Esophagus squamous epithelium (tissue), 5 donors: Measurements from ENCODE around the gene BBLN. TPM values are rescaled to one million over a fixed set of nuclear protein-coding genes. Genes with fewer than 3 reads are reported as not detected.
A peak's percentile ranks its signal among the peaks of the same experiment; 100 is the strongest.

Experiments used
- DNase-seq: peaks from one replicate; lab custom pipeline; 2025; lab: John Stamatoyannopoulos, UW
- H3K27ac ChIP-seq, 4 donors: fragments of 200-600 bp; sonication (generic); one replicate each; pipeline ENCODE4 v1.5.1; 2016 to 2019; ENCODE audit warnings: mild to moderate bottlenecking in 1 of 4
- H3K27me3 ChIP-seq, 4 donors: fragments of 200-600 bp; sonication (generic); 1 replicate in 3 of 4; 2 replicates in 1 of 4; pipeline versions ENCODE4 v1.5.1 to v1.6.0; 2017 to 2021; ENCODE audit warnings: antibody characterized with exemption in 1 of 4
- H3K36me3 ChIP-seq, 3 donors: fragments of 200-600 bp; sonication (generic); one replicate each; pipeline ENCODE4 v1.5.1; 2016 to 2019
- H3K4me1 ChIP-seq, 3 donors: fragments of 200-600 bp; sonication (generic); one replicate each; pipeline ENCODE4 v1.5.1; 2017 to 2019
- H3K4me3 ChIP-seq, 4 donors: fragments of 200-600 bp; sonication (generic); 1 replicate in 3 of 4; 2 replicates in 1 of 4; pipeline ENCODE4 v1.5.1; 2016 to 2019; ENCODE audit warnings: mild to moderate bottlenecking in 2 of 4, moderate library complexity in 1 of 4
- H3K9me3 ChIP-seq, 3 donors: fragments of 200-600 bp; sonication (generic); one replicate each; pipeline ENCODE4 v1.5.1; 2016 to 2019
- CTCF ChIP-seq, 6 experiments: fragments of 450-650 bp in 4 of 6; fragments of 200-600 bp in 2 of 6; sonication (generic) in 2 of 6; IDR thresholded peaks; one replicate each; pipeline ENCODE4 v1.5.1; 2016 to 2019; ENCODE audit warnings: antibody characterized with exemption in 6 of 6, mild to moderate bottlenecking in 4 of 6, moderate library complexity in 4 of 6
- POLR2A ChIP-seq, 4 donors: fragments of 450-650 bp; IDR thresholded peaks; one replicate each; pipeline ENCODE4 v1.6.1; 2017; ENCODE audit warnings: antibody characterized with exemption in 4 of 4, mild to moderate bottlenecking in 4 of 4, moderate library complexity in 3 of 4
- WGBS, 2 donors: methylation state at CpG; one replicate each; pipeline ENCODE4 v1.1.5; 2018; 5-methylcytosine and 5-hydroxymethylcytosine counted together
- intact Hi-C: fragments of 100-400 bp; cut with DNase I; formaldehyde crosslinking; loops from one replicate; pipeline ENCODE4 v1.15.0; 2022
- total RNA-seq, 4 donors: library from RNA; depleted of rRNA; stranded (reverse); fragments of >200 nt; gene quantifications; one replicate each; pipeline ENCODE4 v1.1.0, GENCODE V29; 2016
- donor health status: DM: yes; HTN: yes; CAD: no.

BBLN gene
- total RNA-seq, 4 donors from 2014 or later: 124 to 214 (median 162) TPM

- Histone ChIP-seq H3K36me3 (no peaks in the 10 kb centered on the region), H3K9me3 (no peaks in the 10 kb centered on the region), H3K4me3 (no peak overlapping the region), H3K4me1 (peaks cover 18 to 44% (median 26%) of the 10 kb centered on the region in 3 donors), H3K27me3 (no peaks in the 10 kb centered on the region), H3K27ac (no peak overlapping the region)
- intact Hi-C loops: no loop called here
- WGBS, 2 donors: 45 to 80% methylated on average over 1 to 2 of the region's 2 CpGs
- TF ChIP-seq POLR2A (IDR thresholded peaks at IDR 0.05) (no peak), CTCF (IDR thresholded peaks at IDR 0.05) (no peak)
- no peak for DNase-seq
Observed at GRCh38 chr9:128142596-128142995, 17.5 kb upstream of the BBLN start.

GRCh38 chr9:128143525-128144238, 16.4 kb upstream of the BBLN start:
- no peaks in the 10 kb centered on the region for H3K27me3 ChIP-seq
- 50 to 70% methylated on average over 6 to 7 of the region's 8 CpGs for WGBS, 2 donors
- H3K4me3 ChIP-seq: no peak overlapping the region
- H3K4me1 ChIP-seq: peaks cover 26 to 55% (median 28%) of the 10 kb centered on the region in 3 donors
- intact Hi-C loops: no loop called here
- peak overlapping the region in 1 of 4 donors; percentile 1 for H3K27ac ChIP-seq
- TF ChIP-seq POLR2A (IDR thresholded peaks at IDR 0.05) (no peak), CTCF (IDR thresholded peaks at IDR 0.05) (no peak)
- H3K9me3 ChIP-seq: no peaks in the 10 kb centered on the region
- DNase-seq: no peak
- H3K36me3 ChIP-seq: no peaks in the 10 kb centered on the region

GRCh38 chr9:128144239-128145181, 15.6 kb upstream of the BBLN start:
- Histone ChIP-seq H3K36me3 (no peaks in the 10 kb centered on the region), H3K9me3 (no peaks in the 10 kb centered on the region), H3K4me1 (peaks cover 35 to 63% (median 37%) of the 10 kb centered on the region in 3 donors), H3K27ac (peak overlapping the region; percentile 78 to 87 (median 82)), H3K4me3 (no peak overlapping the region), H3K27me3 (no peaks in the 10 kb centered on the region)
- TF ChIP-seq POLR2A (IDR thresholded peaks at IDR 0.05) (no peak), CTCF (IDR thresholded peaks at IDR 0.05) (no peak)
- WGBS, 2 donors: 89 to 100% methylated on average over 1 to 6 of the region's 22 CpGs
- intact Hi-C loops: no loop called here
- DNase-seq: no peak

GRCh38 chr9:128145536-128145935, 14.5 kb upstream of the BBLN start:
- intact Hi-C loops: no loop called here
- Histone ChIP-seq H3K27ac (peak overlapping the region; percentile 78 to 87 (median 82)), H3K36me3 (no peaks in the 10 kb centered on the region), H3K4me1 (peaks cover 42 to 74% (median 42%) of the 10 kb centered on the region in 3 donors), H3K27me3 (no peaks in the 10 kb centered on the region), H3K9me3 (no peaks in the 10 kb centered on the region), H3K4me3 (no peak overlapping the region)
- no peak for DNase-seq
- TF ChIP-seq POLR2A (IDR thresholded peaks at IDR 0.05): no peak
- no peak for TF ChIP-seq CTCF (IDR thresholded peaks at IDR 0.05)
- WGBS, 2 donors: 76% methylated on average over 2 of the region's 8 CpGs; no CpG with 5 or more reads in 1 of the 2 donors
